ENCODE data around the gene PET100.
A peak's percentile ranks its signal among the peaks of the same experiment; 100 is the strongest.

PET100 gene

DNA sequence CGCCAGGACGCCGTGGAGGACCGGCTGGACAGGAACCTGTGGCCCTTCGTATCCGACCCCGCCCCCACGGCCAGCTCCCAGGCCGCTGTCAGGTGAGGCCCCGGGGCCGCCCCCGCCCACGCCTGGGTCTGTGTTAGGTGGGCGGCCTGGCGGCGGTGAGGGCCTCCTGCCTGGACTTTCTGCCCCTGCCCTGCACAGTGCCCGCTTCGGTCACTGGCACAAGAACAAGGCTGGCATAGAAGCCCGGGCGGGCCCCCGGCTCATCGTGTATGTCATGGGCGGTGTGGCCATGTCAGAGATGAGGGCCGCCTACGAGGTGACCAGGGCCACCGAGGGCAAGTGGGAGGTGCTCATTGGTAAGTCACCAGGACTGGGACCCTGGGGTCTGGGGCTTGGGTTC, 17.6 kb downstream of the PET100 start:
- DNase-seq (ENCODE audit: extremely low read depth in 1 of 2, low read depth in 1 of 2), result no peak

GRCh38 chr19:7648265-7649014, 18.8 kb downstream of the PET100 start:
- no peak for DNase-seq (ENCODE audit: extremely low read depth in 1 of 2, low read depth in 1 of 2)

DNA sequence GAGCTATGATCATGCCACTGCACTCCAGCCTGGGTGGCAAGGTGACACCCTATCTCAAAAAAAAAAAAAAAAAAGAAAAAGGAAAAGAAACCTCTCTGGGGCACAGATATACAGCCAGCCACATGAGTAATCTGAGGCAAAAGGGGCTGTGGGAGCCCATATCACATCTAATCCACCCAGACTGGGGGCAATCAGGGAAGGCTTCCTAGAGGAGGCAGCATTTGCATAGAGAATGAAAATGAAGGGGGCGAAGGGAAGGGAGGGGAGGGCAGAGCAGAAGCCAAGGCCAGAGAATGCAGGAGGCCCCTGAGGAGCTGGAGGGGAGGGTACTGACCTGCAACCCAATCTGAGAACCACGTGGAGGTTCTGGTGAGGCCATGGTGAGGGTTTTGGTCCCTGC, 20.6 kb downstream of the PET100 start:
- DNase-seq (ENCODE audit: extremely low read depth in 1 of 2, low read depth in 1 of 2), result no peak

GRCh38 chr19:7652061-7652641, 22.6 kb downstream of the PET100 start:
- peak in 1 of 2 donors; percentile 53 for DNase-seq (ENCODE audit: extremely low read depth in 1 of 2, low read depth in 1 of 2)

DNA sequence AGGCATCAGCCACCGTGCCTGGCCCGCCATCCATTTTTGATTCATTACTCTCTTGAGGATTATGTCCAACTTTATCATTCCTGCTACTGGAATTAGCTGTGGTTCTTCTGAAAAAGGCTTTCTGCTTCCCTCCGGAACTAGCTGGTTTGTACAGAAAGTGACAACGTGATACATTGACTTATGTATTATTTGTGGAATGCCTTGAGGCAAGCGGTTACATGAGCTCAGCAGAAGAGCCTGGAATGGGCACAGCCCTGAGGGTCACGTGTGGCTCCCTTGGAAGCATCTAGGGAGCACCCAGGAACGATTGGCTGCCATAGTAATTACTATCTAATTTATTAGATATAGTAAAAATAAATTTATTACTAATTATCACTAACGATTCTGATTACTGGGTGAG, 24.8 kb downstream of the PET100 start:
- DNase-seq (ENCODE audit: extremely low read depth in 1 of 2, low read depth in 1 of 2), result no peak

DNA sequence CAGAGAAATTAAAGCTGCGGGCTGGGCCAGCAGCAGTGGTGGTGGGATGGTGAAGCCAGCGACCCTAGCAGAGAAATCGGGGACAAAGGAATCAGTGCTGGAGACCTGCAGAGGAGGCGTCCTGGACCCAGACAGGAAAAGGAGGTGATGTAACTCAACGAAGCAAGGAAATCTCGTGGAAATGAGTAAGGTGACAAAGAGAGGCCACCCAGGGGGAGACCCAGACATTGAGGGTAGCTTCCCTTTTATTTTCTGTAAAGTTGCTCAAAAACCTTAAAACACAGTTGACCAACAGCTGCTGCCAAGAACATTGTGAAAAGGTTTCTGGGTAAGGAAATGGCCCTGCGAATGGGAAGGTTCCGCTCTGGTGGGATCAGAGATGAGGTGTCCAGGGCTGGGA, 26.0 kb downstream of the PET100 start:
- DNase-seq (ENCODE audit: extremely low read depth in 1 of 2, low read depth in 1 of 2), result no peak

GRCh38 chr19:7657131-7657751, 27.6 kb downstream of the PET100 start:
- DNase-seq (ENCODE audit: extremely low read depth in 1 of 2, low read depth in 1 of 2), result peak in 1 of 2 donors; percentile 51

- DNase-seq (ENCODE audit: extremely low read depth in 1 of 2, low read depth in 1 of 2), result peak in 1 of 2 donors; percentile 35
Observed at GRCh38 chr19:7658219-7658686, 28.7 kb downstream of the PET100 start.

DNA sequence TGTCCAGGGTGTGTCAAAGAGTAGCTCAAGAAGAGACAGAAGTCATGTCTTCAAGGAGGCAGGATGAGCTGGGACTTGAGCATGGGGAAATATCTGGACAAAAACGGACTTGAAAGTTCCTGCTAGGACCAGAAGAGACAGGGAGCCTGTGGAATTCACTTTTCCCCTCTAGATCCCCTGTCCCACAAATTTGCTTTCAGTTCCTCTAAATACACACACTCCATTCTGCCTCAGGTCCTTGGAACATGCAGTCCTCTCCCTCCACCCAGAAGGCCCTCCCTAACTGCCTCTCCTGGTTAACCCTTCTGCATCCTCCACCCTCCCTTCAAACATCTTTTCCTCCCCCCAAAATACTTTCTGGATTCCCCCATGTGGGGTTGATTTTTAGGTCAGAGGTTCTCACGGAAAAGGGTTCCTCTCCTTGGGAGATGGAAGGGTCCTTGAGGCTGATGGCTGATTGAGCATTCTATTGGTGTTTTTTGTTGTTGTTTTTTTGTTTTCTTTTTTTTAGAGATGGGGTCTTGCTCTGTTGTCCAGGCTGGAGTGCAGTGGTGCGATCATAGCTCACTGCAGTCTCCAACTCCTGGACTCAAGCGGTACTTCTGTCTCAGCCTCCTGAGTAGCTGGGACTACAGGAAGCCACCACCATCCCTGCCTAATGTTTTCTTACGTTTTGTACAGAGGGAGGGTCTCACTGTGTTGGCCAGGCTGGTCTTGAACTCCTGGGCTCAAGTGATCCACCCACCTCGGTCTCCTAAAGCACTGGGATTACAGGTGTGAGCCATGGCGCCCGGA, 32.3 kb downstream of the PET100 start:
- DNase-seq (ENCODE audit: extremely low read depth in 1 of 2, low read depth in 1 of 2), result no peak

DNA sequence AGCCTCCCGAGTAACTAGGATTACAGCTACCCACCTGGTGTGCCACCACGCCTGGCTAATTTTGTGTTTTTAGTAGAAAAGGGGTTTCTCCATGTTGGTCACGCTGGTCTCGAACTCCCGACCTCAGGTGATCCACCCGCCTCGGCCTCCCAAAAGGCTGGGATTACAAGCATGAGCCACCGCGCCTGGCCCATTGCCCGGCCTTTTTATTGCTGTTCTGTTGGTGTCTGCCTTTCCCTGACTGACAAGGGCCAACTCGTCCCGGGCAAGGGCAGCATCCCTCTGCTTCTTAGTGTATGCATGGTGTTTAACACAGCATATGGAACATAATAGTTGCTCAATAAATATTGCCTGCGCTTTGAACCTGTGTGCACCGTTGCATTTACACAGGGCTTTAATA, 33.1 kb downstream of the PET100 start:
- no peak for DNase-seq (ENCODE audit: extremely low read depth in 1 of 2, low read depth in 1 of 2)

DNA sequence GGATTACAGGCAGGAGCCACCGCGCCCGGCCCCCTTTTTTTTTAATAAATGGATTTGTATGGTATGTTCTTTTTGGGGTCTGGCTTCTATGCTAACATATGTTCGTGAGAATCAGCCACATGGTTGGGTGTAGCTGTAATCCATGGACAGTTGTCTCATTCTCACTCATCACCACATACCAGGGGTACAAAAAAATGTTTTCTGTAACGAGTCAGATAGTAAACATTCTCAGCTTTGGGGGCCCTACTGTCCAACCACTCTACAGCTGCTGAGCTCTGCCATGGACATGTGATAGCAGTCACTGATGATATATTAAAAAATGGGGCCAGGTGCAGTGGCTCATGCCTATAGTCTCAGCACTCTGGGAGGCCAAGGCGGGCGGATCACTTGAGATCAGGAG, 34.1 kb downstream of the PET100 start:
- no peak for DNase-seq (ENCODE audit: extremely low read depth in 1 of 2, low read depth in 1 of 2)

DNA sequence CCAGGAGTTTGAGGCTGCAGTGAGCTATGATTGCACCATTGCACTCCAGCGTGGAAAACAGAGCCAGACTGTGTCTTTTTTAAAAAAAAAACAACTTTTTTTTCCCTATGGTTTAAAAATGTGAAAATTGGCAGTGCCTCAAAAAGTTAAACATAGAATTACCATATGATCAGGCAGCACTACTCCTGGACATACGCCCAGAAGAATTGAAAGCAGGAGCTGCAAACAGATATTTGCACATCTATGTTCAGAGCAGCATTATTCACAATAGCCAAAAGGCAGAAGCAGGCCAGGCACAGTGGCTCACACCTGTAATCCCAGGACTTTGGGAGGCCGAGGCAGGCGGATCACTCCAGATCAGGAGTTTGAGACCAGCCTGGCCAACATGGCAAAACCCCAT, 35.5 kb downstream of the PET100 start:
- no peak for DNase-seq (ENCODE audit: extremely low read depth in 1 of 2, low read depth in 1 of 2)

GRCh38 chr19:7668842-7669241, 39.2 kb downstream of the PET100 start, which contains the start of gene RETN:
Gene RETN (plus strand): TSS chr19:7669049. CDS start chr19:7669327, 278 bp downstream.
- no peak for DNase-seq (ENCODE audit: extremely low read depth in 1 of 2, low read depth in 1 of 2)

DNA sequence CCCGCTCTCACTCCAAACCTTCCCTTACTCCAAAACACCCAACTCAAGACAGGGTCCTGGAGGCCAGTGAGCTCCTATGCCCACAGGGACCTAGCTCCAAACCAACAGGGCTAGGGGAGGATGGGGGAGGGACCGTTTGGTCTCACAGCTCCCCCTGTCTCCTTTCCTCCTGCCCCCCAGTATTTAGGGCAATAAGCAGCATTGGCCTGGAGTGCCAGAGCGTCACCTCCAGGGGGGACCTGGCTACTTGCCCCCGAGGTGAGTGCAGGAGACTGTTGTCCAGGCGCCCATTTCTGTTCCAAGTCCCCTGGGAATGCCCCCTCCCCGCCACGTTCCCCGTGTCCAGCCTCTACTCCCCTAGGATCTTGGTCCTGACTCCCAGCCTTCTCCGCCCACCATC, 40.0 kb downstream of the PET100 start:
- no peak for DNase-seq (ENCODE audit: extremely low read depth in 1 of 2, low read depth in 1 of 2)

GRCh38 chr19:7670150-7670783, 40.7 kb downstream of the PET100 start:
- no peak for DNase-seq (ENCODE audit: extremely low read depth in 1 of 2, low read depth in 1 of 2)

- DNase-seq (ENCODE audit: extremely low read depth in 1 of 2, low read depth in 1 of 2), result no peak
Observed at GRCh38 chr19:7670790-7671189, 41.2 kb downstream of the PET100 start.

- DNase-seq (ENCODE audit: extremely low read depth in 1 of 2, low read depth in 1 of 2), result no peak
Observed at GRCh38 chr19:7672522-7672921, 42.9 kb downstream of the PET100 start.

GRCh38 chr19:7674010-7675005, 44.7 kb downstream of the PET100 start:
- DNase-seq (ENCODE audit: extremely low read depth in 1 of 2, low read depth in 1 of 2), result no peak

- no peak for DNase-seq (ENCODE audit: extremely low read depth in 1 of 2, low read depth in 1 of 2)
Observed at GRCh38 chr19:7676376-7676775, 46.8 kb downstream of the PET100 start.

- DNase-seq (ENCODE audit: extremely low read depth in 1 of 2, low read depth in 1 of 2), result no peak
Observed at GRCh38 chr19:7676854-7677253, 47.3 kb downstream of the PET100 start, which contains the start of gene MCEMP1. Gene MCEMP1 (plus strand): TSS chr19:7677090. CDS start chr19:7677121, 31 bp downstream.

Data from stimulated activated CD8-positive, alpha-beta memory T cell treated with anti-CD3 and anti-CD28 coated beads, Interleukin-7, amount 100 ng/mL, for 48 hours (primary cell).